Activated naive CD4-positive, alpha-beta T cell treated with anti-CD3 and anti-CD28 coated beads, Interleukin-2, amount 50 U/mL, for 24 hours (primary cell): ENCODE data around the gene ARL6IP6.
"Not testable (repeated sequence)": the region's sequence is repeated elsewhere in the genome, so short reads cannot be mapped to it uniquely, and the experiment has no call there.

Source experiments
- H3K27ac Mint-ChIP-seq: one replicate; pipeline ENCODE4 v1.8.0; 2021; ENCODE audit warnings: mild to moderate bottlenecking, mixed read lengths
- H3K27me3 Mint-ChIP-seq: one replicate; pipeline ENCODE4 v1.8.0; 2021; ENCODE audit warnings: mixed read lengths
- H3K36me3 Mint-ChIP-seq: one replicate; pipeline ENCODE4 v1.8.0; 2021; ENCODE audit warnings: mixed read lengths
- H3K4me1 Mint-ChIP-seq: one replicate; pipeline ENCODE4 v1.8.0; 2021; ENCODE audit warnings: mixed read lengths
- H3K4me3 Mint-ChIP-seq: one replicate; pipeline ENCODE4 v1.8.0; 2021; ENCODE audit warnings: mild to moderate bottlenecking, mixed read lengths
- H3K9me3 Mint-ChIP-seq: one replicate; pipeline ENCODE4 v1.8.0; 2021; ENCODE audit warnings: mixed read lengths

The ARL6IP6 gene

DNA sequence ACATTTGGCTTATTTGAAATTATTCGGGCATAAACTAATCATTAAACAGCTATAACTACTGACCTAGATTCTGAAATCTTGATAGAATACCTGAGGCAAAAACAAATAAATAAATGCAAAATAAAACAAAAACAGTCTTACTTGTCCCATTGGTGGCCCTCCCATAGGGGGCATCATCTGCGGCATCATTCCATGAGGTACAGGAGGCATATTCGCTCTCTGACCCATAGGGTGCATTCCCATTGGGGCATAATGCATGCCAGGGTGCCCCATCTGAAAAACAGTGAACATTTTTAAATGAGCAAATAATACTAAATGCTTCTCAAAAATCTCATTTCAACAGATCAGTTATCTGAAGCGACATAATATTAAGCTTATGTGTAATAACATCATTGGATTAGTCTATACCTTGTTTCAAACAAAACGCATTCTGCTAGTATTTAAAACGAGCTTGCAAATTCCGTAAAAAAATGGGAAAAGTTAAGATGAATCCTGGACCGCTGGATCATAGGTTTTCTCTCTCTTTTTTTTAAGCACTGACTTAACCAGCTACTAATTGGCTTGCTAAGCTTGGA lies 2.5 kb upstream of the ARL6IP6 start:
- Mint-ChIP-seq H3K9me3 (no peaks in the 10 kb centered on the region), H3K36me3 (peaks cover 20% of the 10 kb centered on the region), H3K4me1 (peaks cover 68% of the 10 kb centered on the region), H3K4me3 (peak overlapping the region; percentile 100), H3K27ac (peak overlapping the region; percentile 100), H3K27me3 (no peaks in the 10 kb centered on the region)

DNA sequence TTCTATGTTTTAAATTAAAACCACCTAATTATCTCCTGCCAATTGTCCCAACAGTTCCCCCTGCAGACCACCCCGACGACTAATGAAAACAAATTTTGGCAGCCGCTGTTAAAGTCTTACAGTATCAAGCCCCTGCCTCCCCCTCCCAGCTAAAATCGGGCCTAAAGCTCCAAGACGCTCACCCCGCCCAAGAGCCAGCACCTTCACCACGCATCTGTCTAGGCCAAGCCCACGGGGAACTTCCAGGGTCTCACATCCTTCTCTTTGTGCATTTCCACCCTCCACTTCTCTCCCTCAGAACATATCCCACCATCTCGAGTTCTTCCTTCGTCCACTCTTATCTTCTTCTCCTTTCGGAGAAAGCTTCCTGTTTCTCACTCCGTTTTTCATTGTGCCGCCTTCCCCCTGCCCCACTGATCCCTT lies 1.6 kb upstream of the ARL6IP6 start:
- Mint-ChIP-seq H3K27ac (peak overlapping the region; percentile 100), H3K4me1 (peaks cover 68% of the 10 kb centered on the region), H3K27me3 (no peaks in the 10 kb centered on the region), H3K4me3 (peak overlapping the region; percentile 100), H3K9me3 (no peaks in the 10 kb centered on the region), H3K36me3 (peaks cover 18% of the 10 kb centered on the region)

DNA sequence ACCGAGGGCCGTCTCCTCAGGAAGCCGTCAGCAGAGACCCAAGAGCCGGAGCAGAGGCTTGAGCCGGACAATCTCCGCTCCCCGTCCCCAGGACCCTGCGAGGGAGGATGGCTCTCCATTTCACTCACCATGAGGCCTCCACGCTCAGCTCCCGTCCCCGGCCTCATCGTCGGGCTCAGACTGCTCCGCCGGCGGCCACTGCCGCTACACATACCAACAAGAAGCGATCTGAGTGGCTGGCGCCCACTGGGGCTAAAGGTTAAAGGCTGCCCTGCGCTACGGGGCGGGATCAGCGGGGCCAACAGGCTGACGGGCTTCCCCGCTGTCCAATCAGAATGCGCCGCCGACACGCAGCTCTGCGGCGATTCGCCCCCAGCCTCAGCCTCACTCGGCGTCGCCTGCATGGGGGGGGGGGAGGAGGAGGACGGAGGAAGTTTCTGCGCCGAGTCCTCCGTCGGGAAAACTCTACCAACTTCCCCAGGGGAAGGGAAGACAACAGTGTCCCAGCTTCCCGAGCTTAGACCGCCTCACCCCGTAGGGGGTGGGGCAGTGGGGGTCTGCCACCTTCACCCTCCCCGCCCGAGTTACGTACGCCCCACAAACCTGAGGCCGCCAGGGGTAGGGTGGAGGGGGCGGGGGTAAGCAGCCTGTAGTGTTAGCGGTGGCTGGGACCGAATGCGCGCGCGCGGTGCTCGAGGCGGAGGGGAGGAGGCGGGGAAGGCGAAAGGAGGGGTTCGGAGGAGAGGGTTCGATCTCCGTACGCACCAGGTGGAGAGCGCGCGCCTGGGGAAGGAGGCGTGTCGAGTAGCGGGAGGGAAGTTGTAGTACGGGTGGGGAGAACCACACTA lies 968 bp upstream of the ARL6IP6 start, which contains the start of gene PRPF40A:
Gene PRPF40A, minus strand, starts transcription at position 234 of the 848 bp plus-strand sequence. Its CDS starts 22 bp downstream, at position 212.
- H3K27me3 Mint-ChIP-seq: no peaks in the 10 kb centered on the region
- peak within 1 kb of the TSS; percentile 100 for H3K27ac Mint-ChIP-seq
- no peaks in the 10 kb centered on the region for H3K9me3 Mint-ChIP-seq
- H3K4me1 Mint-ChIP-seq: peaks cover 68% of the 10 kb centered on the region
- peak within 1 kb of the TSS; percentile 100 for H3K4me3 Mint-ChIP-seq
- peaks cover 17% of the 10 kb centered on the region for H3K36me3 Mint-ChIP-seq

DNA sequence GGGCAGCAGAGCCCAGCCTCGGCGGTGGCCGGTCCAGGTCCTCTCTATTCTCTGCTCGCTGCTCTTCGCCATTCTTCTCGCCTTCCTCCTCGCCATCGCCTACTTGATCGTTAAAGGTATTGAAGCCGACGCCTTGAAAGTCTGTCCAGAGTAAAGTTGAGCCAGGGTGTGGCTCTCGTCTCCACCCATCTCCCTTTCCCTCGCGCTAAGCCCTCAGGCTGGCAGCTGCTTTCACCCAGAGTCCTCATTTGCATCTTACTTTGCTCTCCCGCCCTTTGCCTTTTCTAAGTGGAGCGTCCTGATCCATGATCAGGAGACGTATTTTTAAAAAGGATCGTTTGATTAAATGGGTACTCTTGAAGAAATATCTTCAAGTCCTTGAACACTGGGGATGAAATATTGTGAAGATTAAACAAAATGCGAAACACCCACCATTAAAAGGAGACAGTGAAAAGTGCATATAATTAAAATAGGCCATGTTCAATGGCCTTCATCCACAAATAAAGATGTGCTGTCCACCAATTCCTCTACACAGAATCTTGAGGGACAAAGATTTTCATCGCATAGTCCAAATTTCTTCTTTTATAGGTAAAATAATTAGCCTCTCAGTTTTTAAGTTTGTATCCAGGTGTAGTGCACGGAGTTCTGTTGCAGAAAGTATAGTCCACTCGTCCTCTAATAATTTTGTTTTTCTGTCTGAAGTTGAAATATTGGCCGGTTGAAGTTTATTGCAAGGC lies 657 bp downstream of the ARL6IP6 start:
- Mint-ChIP-seq H3K27ac (peak overlapping the region; percentile 100), H3K4me3 (peak overlapping the region; percentile 100), H3K9me3 (no peaks in the 10 kb centered on the region), H3K36me3 (peaks cover 15% of the 10 kb centered on the region), H3K4me1 (peaks cover 62% of the 10 kb centered on the region), H3K27me3 (no peaks in the 10 kb centered on the region)

DNA sequence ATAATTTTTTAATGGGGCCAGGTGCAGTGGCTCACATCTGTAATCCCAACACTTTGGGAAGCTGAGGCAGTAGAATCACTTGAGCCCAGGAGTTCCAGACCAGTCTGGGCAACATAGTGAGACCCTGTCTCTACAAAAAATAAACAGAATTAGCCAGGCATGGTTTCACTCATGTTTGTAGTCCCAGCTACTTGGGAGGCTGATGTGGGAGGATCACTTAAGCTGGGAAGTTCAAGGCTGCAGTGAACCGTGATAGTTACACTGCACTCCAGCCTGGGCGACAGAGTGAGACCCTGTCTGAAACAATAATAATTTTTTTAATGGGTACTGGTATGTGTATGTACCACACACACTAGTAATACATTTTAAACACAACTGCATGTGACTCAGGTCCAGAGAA lies 2.4 kb downstream of the ARL6IP6 start:
- Mint-ChIP-seq H3K9me3 (no peaks in the 10 kb centered on the region), H3K36me3 (peaks cover 10% of the 10 kb centered on the region), H3K4me1 (peaks cover 48% of the 10 kb centered on the region), H3K27me3 (no peaks in the 10 kb centered on the region), H3K27ac (no peak overlapping the region), H3K4me3 (no peak overlapping the region)

DNA sequence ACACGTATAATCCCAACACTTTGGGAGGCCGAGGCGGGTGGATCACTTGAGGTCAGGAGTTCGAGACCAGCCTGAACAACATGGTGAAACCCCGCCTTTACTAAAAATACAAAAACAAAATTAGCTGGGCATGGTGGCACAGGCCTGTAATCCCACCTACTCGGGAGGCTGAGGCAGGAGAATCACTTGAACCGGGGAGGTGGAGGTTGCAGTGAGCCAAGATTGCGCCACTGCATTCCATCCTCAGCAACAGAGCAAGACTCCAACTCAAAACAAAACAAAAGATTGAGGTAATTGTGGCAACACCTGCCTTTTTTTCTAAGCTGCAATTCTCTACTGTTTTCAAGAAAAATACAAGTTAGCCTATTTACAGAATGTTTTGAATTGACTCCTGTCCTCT lies 4.2 kb downstream of the ARL6IP6 start:
- not testable (repeated sequence) for H3K4me3 Mint-ChIP-seq, H3K36me3 Mint-ChIP-seq, H3K9me3 Mint-ChIP-seq, H3K27me3 Mint-ChIP-seq, H3K27ac Mint-ChIP-seq
- peaks cover 33% of the 10 kb centered on the region for H3K4me1 Mint-ChIP-seq

DNA sequence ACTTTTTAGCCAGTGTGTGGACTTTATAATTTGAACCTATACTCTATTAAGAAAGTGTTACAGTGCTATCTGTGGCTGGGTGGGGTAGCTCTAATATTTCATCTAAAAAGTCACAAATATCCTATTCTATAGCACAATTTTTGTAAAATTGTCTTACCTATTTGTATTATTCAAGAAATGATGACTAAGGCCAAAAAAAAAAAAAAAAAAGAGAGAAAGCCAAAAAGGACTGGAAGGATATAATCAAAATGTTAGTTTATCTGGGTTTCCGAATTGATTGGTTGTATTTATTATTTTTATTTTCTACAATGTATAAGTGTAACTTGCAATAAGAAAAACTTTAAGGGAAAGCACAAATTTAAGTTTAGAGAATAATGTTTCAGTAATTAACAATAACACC lies 5.5 kb downstream of the ARL6IP6 start:
- H3K9me3 Mint-ChIP-seq: no peaks in the 10 kb centered on the region
- H3K27me3 Mint-ChIP-seq: no peaks in the 10 kb centered on the region
- no peak overlapping the region for H3K4me3 Mint-ChIP-seq
- H3K36me3 Mint-ChIP-seq: peaks cover 4% of the 10 kb centered on the region
- peaks cover 32% of the 10 kb centered on the region for H3K4me1 Mint-ChIP-seq
- H3K27ac Mint-ChIP-seq: no peak overlapping the region

DNA sequence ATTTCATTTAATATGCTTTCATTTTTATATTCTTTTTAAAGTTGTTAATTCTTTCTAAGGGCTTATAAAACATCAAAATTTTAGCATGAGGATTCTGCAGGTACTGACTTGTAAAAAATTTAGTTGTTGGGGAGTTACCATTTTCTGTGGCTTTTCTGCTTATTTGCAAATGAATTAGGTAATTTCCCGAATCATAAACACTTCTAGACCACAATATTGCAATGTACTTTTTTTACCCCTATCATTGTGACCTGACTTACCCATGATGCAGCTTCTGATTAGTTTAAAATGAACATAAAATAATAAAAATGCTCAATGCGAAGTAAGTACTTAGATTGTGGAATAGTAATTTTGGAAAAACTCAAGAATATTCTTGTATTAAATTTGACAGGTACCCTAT lies 11.4 kb downstream of the ARL6IP6 start:
- peaks cover 29% of the 10 kb centered on the region for H3K4me1 Mint-ChIP-seq
- peaks cover 1% of the 10 kb centered on the region for H3K36me3 Mint-ChIP-seq
- no peaks in the 10 kb centered on the region for H3K9me3 Mint-ChIP-seq
- H3K27me3 Mint-ChIP-seq: no peaks in the 10 kb centered on the region
- H3K27ac Mint-ChIP-seq: no peak overlapping the region
- no peak overlapping the region for H3K4me3 Mint-ChIP-seq

DNA sequence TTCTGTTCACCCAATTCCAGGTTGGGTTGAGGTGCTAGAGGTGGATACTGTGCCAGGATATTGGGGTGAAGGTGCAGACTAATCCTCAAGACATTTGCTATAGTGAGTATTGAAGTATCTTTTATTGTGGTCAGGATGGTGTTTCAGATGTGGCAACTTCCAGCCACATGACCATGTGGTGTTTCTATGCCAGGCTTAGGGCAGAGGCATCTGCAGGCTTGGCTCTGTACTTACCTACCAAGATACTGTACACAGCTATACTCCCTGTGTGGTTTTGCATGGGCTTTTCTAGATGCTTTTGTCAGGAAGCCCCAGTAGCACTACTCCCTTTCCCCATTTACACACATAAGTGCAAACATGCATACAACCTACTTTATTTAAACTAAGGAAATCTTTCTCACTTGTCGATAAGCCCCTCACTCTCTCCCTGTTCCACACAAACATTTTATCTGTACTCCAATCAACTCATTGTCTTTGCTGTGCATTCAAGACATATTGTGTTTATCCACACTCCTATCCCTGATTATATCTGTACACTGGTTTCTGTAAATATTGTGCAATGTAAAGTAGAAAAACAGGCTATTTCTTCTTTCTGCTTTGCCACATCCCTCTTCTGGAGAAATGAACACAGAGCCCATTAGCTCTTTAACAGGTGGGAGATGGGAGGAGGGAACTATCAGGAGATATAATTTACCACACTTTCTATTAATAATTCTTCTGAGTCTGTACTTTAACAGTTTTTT lies 12.3 kb downstream of the ARL6IP6 start:
- Mint-ChIP-seq H3K4me1 (peaks cover 29% of the 10 kb centered on the region), H3K4me3 (no peak overlapping the region), H3K27me3 (no peaks in the 10 kb centered on the region), H3K36me3 (peaks cover 1% of the 10 kb centered on the region), H3K27ac (no peak overlapping the region), H3K9me3 (no peaks in the 10 kb centered on the region)

DNA sequence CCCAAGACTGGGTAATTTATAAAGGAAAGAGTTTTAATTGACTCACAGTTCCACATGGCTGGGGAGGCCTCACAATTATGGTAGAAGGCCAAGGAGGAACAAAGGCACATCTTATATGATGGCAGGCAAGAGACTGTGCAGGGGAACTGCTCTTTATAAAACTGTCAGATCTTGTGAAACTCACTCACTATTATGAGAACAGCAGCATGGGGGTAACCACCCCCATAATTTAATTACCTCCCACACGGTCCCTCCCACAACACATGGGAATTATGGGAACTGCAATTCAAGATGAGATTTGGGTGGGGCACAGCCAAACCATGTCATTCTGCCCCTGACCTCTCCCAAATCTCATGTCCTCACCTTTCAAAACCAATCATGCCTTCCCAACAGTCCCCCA lies 19.1 kb downstream of the ARL6IP6 start:
- H3K27ac Mint-ChIP-seq, H3K9me3 Mint-ChIP-seq, H3K4me1 Mint-ChIP-seq, H3K27me3 Mint-ChIP-seq, H3K4me3 Mint-ChIP-seq: not testable (repeated sequence)
- peaks cover 21% of the 10 kb centered on the region for H3K36me3 Mint-ChIP-seq

DNA sequence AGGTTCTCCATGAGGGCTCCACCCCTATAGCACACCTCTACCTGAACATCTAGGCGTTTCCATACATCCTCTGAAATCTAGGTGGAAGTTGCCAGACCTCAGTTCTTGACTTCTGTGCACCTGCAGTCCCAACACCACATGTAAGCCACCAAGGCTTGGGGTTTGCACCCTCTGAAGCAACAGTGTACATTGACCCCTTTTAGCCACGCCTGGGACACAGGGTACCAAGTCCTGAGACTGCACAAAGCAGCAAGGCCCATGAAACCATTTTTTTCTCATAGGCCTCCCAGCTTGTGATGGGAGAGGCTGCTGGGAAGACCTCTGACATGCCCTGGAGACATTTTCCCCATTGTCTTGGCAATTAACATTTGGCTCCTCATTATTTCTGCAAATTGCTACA lies 20.0 kb downstream of the ARL6IP6 start:
- Mint-ChIP-seq H3K9me3 (no peaks in the 10 kb centered on the region), H3K27ac (no peak overlapping the region), H3K36me3 (peaks cover 20% of the 10 kb centered on the region), H3K4me3 (no peak overlapping the region), H3K27me3 (no peaks in the 10 kb centered on the region), H3K4me1 (no peaks in the 10 kb centered on the region)

DNA sequence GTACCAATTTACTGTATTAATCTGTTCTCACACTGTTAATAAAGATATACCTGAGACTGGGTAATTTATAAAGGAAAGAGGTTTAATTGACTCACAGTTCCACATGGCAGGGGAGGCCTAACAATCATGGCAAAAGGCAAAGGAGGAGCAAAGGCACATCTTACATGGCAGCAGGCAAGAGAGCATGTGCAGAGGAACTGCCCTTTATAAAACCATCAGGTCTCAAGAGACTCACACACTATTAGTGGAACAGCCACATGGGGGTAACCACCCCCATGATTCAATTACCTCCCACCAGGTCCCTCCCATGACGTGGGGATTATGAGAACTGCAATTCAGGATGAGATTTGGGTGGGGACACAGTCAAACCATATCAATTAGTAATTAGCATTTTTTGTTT lies 21.3 kb downstream of the ARL6IP6 start:
- H3K27ac Mint-ChIP-seq: not testable (repeated sequence)

DNA sequence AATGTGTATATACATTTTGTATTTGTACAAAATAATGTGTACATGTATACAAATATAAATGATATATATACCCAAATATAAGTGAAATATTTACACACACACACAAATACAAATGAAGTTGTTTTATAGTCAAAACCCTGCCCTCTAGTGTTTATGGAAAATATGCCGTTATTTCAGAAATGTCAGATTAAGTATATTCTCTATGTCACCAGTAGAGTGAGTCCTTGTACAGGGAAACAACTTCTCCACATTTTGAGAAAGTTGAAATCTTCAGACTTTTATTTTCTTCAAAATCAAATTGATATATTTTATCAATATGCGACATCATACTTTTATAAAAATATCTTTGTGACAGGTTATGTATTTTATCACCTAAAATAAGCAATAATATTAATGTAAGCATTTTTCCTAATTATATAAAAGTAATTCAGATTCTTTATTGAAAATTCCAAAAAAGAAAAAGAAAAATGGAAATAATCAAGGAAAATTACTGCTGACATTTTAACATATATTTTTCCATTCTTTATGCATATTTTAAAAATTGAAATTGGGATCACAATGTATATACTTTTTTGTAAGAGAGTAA lies 22.4 kb downstream of the ARL6IP6 start:
- Mint-ChIP-seq H3K27ac (no peak overlapping the region), H3K36me3 (peaks cover 20% of the 10 kb centered on the region), H3K27me3 (no peaks in the 10 kb centered on the region), H3K4me3 (no peak overlapping the region), H3K9me3 (no peaks in the 10 kb centered on the region), H3K4me1 (no peaks in the 10 kb centered on the region)

More for the DNA sequence above, 21.3 kb downstream of the ARL6IP6 start:
- H3K27me3 Mint-ChIP-seq, H3K4me3 Mint-ChIP-seq, H3K9me3 Mint-ChIP-seq, H3K4me1 Mint-ChIP-seq: not testable (repeated sequence)
- H3K36me3 Mint-ChIP-seq: peaks cover 20% of the 10 kb centered on the region

DNA sequence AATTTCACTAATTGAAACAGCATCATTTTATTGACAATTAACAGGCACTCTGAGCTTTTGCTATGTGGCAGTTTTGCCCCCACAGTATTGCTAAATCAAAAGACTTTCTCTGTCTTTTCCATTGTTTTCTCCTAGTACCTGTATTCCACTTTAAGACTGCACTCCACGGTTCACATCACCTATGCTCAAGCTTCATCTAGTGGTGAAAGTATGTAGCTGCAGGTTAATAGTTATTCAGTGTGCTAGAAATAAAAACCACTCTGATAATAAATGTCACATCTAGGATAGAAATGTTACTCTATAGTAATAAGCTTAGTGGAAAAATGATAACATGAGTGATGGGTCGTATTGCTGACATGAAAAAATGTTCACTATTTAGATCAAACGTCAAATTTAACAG lies 24.6 kb downstream of the ARL6IP6 start:
- Mint-ChIP-seq H3K4me3 (no peak overlapping the region), H3K27ac (no peak overlapping the region), H3K4me1 (no peaks in the 10 kb centered on the region), H3K36me3 (peaks cover 16% of the 10 kb centered on the region), H3K27me3 (no peaks in the 10 kb centered on the region), H3K9me3 (no peaks in the 10 kb centered on the region)

DNA sequence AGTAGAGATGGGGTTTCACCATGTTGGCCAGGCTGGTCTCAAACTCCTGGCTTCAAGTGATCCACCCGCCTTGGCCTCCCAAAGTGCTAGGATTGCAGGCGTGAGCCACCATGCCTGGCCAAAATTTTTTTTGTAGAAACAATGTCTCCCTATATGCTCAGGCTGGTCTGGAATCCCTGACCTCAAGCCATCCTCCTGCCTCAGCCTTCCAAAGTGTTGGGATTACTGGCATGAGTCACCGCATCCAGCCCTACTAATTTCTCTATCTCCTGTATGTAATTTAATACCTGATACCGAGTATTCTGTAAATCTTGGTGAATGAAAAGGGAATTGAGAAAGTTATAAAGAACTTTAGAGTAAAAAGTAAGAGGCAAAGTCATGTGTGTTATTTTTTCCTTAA lies 29.3 kb downstream of the ARL6IP6 start:
- H3K27me3 Mint-ChIP-seq, H3K4me3 Mint-ChIP-seq, H3K9me3 Mint-ChIP-seq, H3K4me1 Mint-ChIP-seq, H3K27ac Mint-ChIP-seq: not testable (repeated sequence)
- H3K36me3 Mint-ChIP-seq: peaks cover 19% of the 10 kb centered on the region
